Thyroid gland (tissue), 4 donors: ENCODE measurements around the gene KRTAP19-5.

ENCODE experiments used
- CTCF ChIP-seq, 6 experiments: fragments of 200-600 bp in 3 of 6; fragments of 450-650 bp in 3 of 6; sonication (generic) in 3 of 6; IDR thresholded peaks; one replicate each; pipeline ENCODE4 v1.5.1; 2016 to 2019; ENCODE audit warnings: antibody characterized with exemption in 6 of 6, mild to moderate bottlenecking in 2 of 6, inconsistent platforms in 1 of 6, moderate library complexity in 1 of 6
- POLR2A ChIP-seq, 2 donors: fragments of 450-650 bp; IDR thresholded peaks; one replicate each; pipeline ENCODE4 v1.6.1; 2017; ENCODE audit warnings: antibody characterized with exemption in 2 of 2, mild to moderate bottlenecking in 2 of 2, moderate library complexity in 1 of 2

- TF ChIP-seq CTCF (IDR thresholded peaks at IDR 0.05) (no peak), POLR2A (IDR thresholded peaks at IDR 0.05) (no peak)
Observed at GRCh38 chr21:30497065-30497464, 4.9 kb downstream of the KRTAP19-5 start, which contains the start of gene KRTAP19-4.
